ENCODE results near the gene FAR1. TPM values are rescaled to one million over a fixed set of nuclear protein-coding genes. Genes with fewer than 3 reads are reported as not detected.
A peak's percentile ranks its signal among the peaks of the same experiment; 100 is the strongest.
"Not testable (repeated sequence)": the region's sequence is repeated elsewhere in the genome, so short reads cannot be mapped to it uniquely, and the experiment has no call there.

The FAR1 gene, protein sequence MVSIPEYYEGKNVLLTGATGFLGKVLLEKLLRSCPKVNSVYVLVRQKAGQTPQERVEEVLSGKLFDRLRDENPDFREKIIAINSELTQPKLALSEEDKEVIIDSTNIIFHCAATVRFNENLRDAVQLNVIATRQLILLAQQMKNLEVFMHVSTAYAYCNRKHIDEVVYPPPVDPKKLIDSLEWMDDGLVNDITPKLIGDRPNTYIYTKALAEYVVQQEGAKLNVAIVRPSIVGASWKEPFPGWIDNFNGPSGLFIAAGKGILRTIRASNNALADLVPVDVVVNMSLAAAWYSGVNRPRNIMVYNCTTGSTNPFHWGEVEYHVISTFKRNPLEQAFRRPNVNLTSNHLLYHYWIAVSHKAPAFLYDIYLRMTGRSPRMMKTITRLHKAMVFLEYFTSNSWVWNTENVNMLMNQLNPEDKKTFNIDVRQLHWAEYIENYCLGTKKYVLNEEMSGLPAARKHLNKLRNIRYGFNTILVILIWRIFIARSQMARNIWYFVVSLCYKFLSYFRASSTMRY
- 10 to 100 TPM; 40.2 to 43.2 TPM for total RNA-seq

- Histone ChIP-seq H3K4me3 (peak within 1 kb of the TSS; percentile 94 to 95), H3K36me3 (replicated peaks in 1 of 2; ENCODE audit: insufficient read depth in 1 of 2, low read depth in 2 of 2) (no peaks in the 10 kb centered on the region), H3K27ac (peak within 1 kb of the TSS; percentile 72 to 94 (median 89)), H3K27me3 (no peaks in the 10 kb centered on the region), H3K4me1 (peaks cover 35% of the 10 kb centered on the region), H3K9me3 (no peaks in the 10 kb centered on the region)
- 0% methylated on average over 26 to 91 of the region's 104 CpGs for WGBS, 2 donors
- intact Hi-C loops (cut with DNase I), result no loop called here
- TF ChIP-seq CTCF (IDR thresholded peaks at IDR 0.05) (peak; percentile 27 to 79 (median 55)), POLR2A (IDR thresholded peaks at IDR 0.05) (peak; percentile 77 to 83 (median 80))
- DNase-seq (peak; percentile 96 to 98 (median 98)), ATAC-seq (peak; percentile 95)
Measured at GRCh38 chr11:13668102-13668956, at the start of gene FAR1. FAR1 (plus strand) TSS chr11:13668668; CDS start chr11:13694766, 26,098 bp downstream.

DNA sequence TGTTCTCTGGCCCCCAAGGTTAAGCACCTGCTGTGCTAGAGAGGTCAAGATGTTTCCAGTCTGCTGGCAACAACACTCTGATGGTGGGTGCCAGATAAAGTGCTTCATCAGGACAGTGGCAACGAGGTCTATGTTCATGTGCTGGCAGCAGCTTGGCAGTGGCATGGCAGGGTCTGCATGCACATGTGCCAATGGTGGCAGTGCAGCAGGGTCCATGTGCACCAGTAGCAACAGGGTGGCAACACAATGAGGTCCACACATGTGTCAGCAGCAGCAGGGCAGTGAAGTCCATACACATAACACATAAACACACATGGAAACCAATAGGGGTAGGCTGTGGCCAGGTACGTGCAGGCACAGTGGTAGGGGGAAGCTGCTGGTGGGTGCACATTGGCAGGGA, 48.4 kb upstream of the FAR1 start:
- Histone ChIP-seq H3K27me3 (no peaks in the 10 kb centered on the region), H3K4me3 (no peak overlapping the region), H3K9me3 (no peaks in the 10 kb centered on the region), H3K27ac (no peak overlapping the region), H3K36me3 (replicated peaks in 1 of 2; ENCODE audit: insufficient read depth in 1 of 2, low read depth in 2 of 2) (no peaks in the 10 kb centered on the region), H3K4me1 (no peaks in the 10 kb centered on the region)
- TF ChIP-seq POLR2A (IDR thresholded peaks at IDR 0.05) (no peak), CTCF (IDR thresholded peaks at IDR 0.05) (no peak)
- intact Hi-C loops (cut with DNase I), result no loop called here
- DNase-seq (no peak), ATAC-seq (no peak)
- 74 to 94% methylated on average over 2 of the region's 2 CpGs for WGBS, 2 donors

DNA sequence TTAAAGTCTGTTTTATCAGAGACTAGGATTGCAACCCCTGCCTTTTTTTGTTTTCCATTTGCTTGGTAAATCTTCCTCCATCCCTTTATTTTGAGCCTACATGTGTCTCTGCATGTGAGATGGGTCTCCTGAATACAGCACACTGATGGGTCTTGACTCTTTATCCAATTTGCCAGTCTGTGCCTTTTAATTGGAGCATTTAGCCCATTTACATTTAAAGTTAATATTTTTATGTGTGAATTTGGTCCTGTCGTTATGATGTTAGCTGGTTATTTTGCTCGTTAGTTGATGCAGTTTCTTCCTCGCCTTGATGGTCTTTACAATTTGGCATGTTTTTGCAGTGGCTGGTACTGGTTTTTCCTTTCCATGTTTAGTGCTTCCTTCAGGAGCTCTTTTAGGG, 41.6 kb upstream of the FAR1 start:
- H3K4me3 ChIP-seq; DNase-seq; H3K27me3 ChIP-seq; H3K4me1 ChIP-seq; H3K9me3 ChIP-seq; ATAC-seq; H3K36me3 ChIP-seq (replicated peaks in 1 of 2; ENCODE audit: insufficient read depth in 1 of 2, low read depth in 2 of 2); H3K27ac ChIP-seq; intact Hi-C loops (cut with DNase I): not testable (repeated sequence)
- 70 to 93% methylated on average over 2 to 3 of the region's 3 CpGs for WGBS, 2 donors

- H3K36me3 ChIP-seq (replicated peaks in 1 of 2; ENCODE audit: insufficient read depth in 1 of 2, low read depth in 2 of 2); ATAC-seq; H3K4me3 ChIP-seq; H3K4me1 ChIP-seq; H3K9me3 ChIP-seq; DNase-seq; H3K27me3 ChIP-seq; intact Hi-C loops (cut with DNase I); H3K27ac ChIP-seq: not testable (repeated sequence)
- WGBS, 2 donors, result 53 to 80% methylated on average over 2 to 8 of the region's 8 CpGs
Measured at GRCh38 chr11:13628634-13629033, 39.8 kb upstream of the FAR1 start.

DNA sequence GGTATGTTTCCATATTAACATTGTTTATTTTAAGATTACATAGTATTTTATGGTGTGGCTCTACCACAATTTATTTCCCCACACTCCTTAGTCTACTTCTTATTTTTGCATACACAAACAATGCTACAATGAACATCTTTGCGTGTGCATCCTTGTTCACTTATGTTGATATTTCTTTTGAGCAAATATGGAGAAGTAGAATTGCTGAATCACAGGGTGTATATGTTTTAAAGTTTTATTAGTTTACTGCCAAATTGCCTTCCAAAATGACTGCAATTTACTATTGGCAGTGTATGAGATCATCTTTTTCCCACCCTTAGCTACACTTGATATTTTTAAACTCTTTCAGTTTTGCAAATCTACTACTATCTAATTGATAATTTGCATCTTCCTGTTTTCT, 38.7 kb upstream of the FAR1 start:
- Histone ChIP-seq H3K27ac (no peak overlapping the region), H3K9me3 (no peaks in the 10 kb centered on the region), H3K4me3 (no peak overlapping the region), H3K27me3 (no peaks in the 10 kb centered on the region), H3K4me1 (no peaks in the 10 kb centered on the region), H3K36me3 (replicated peaks in 1 of 2; ENCODE audit: insufficient read depth in 1 of 2, low read depth in 2 of 2) (no peaks in the 10 kb centered on the region)
- 83 to 93% methylated on average over 1 of the region's 1 CpG for WGBS, 2 donors
- TF ChIP-seq CTCF (IDR thresholded peaks at IDR 0.05) (no peak), POLR2A (IDR thresholded peaks at IDR 0.05) (no peak)
- DNase-seq, result no peak
- intact Hi-C loops (cut with DNase I), result no loop called here
- ATAC-seq, result no peak

All from body of pancreas (tissue), 4 donors.